ENCODE measurements around the gene OBP2A.
"Not testable (repeated sequence)": the region's sequence is repeated elsewhere in the genome, so short reads cannot be mapped to it uniquely, and the experiment has no call there.

OBP2A gene

DNA sequence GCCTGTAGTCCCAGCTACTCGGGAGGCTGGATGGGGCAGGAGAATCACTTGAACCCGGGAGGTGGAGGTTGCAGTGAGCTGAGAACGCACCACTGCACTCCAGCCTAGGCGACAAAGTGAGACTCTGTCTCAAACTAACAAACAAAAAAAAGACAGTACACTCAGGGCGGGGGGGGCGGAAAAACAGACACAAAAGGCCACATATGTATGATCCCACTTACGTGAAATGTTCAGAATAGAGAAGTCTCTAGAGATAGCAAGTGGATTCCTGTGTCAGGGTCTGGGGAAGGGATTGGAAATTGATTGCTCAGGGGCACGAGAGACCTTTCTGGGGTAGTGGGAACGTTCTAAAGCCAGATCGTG, 33.7 kb upstream of the OBP2A start:
- DNase-seq (ENCODE audit: low read depth): no peak

DNA sequence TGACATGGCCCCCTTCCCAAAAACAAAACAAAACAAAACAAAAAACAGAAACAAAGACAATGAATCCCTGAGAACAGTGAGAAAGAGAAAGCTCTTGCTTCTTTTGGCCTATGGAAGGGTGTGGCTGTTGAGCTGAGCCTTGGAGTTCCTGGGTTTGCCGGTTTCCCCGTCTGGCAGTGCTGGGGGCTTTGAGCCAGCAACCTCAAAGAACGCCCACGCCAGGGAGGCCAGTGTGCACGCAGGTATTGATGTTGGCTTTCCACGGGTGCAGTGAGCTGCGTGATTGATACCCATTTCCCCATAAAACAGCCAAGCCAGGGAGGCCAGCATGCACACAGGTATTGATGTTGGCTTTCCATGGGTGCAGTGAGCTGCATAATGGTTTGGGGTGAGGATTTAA, 33.0 kb upstream of the OBP2A start:
- no peak for DNase-seq (ENCODE audit: low read depth)

DNA sequence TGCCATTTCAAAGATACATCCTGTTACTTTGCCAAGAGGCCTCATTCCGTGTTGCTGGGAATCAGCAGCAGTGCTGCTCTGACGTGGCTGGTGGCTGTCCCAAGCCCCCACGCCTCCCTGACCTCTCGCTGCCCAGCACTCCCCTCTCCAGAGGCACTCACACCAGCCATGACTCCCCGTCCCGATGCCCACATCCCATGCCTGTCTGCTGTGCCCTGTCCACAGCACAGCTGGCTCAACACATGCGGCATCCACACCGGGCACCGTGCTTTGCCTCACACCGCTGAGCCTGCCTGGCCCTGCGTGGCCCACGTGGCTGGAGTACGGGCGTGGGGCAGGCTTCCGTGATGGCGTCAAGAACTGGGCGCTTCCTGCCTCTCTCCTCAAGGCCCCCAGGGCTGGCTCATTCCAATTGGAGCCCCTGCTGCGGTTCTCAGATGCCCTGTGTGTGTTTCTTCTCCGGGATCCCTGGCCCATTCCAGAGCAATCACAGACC, 32.5 kb upstream of the OBP2A start:
- DNase-seq (ENCODE audit: low read depth): no peak

DNA sequence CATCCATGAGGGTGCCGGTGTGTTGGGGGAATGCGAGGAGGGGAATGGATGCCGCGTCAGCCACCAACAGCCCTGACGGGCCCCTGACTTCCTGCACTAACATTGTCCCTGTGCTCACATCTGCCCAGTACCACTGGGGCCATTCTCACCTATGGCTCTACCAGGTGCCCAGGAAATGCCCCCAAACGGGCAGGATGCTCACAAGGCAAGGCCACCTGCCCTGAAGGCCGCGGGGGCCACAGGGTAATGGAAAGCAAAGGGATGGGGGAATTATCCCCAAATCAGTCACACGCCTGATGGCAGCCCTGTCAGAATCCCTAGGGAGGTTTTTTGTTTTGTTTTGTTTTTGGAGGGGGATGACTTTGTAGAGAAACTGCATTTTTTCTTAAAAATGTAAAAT, 32.0 kb upstream of the OBP2A start:
- DNase-seq (ENCODE audit: low read depth): not testable (repeated sequence)

DNA sequence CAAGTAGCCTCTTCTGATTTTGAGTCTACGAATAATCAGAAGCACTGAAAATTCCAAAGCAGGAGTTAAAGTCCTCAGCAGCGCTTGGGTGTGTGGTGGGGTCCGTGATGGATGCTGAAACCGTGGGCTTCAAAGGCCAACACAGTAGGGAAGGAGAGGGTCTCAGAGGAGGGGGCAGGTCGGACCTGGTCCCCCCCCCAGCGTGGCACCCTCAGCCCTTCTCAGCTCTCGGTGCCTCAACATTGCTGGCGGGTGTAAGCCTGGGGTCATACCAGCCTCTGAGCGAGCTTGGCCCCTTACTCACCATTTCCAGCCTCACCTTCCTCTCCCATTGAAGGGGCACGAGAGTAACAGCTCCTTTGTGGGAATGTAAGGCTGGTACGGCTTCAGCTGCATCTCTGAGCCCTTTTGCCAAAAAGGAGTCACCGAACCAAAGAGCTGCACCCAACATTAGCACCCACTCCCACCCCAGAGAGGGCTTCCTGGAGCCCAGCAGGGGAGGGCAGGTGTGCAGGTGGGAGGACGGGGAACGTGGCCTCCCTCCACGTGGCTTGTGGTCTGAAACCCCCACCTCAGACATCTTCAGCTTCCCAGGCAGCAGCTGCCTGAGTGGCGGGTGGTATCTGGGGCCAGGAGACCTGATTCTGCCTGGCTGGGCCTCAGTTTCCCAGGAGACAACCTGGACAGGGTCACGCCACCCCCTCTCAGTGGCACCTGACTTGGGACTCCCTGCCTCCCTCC, 31.4 kb upstream of the OBP2A start:
- no peak for DNase-seq (ENCODE audit: low read depth)

DNA sequence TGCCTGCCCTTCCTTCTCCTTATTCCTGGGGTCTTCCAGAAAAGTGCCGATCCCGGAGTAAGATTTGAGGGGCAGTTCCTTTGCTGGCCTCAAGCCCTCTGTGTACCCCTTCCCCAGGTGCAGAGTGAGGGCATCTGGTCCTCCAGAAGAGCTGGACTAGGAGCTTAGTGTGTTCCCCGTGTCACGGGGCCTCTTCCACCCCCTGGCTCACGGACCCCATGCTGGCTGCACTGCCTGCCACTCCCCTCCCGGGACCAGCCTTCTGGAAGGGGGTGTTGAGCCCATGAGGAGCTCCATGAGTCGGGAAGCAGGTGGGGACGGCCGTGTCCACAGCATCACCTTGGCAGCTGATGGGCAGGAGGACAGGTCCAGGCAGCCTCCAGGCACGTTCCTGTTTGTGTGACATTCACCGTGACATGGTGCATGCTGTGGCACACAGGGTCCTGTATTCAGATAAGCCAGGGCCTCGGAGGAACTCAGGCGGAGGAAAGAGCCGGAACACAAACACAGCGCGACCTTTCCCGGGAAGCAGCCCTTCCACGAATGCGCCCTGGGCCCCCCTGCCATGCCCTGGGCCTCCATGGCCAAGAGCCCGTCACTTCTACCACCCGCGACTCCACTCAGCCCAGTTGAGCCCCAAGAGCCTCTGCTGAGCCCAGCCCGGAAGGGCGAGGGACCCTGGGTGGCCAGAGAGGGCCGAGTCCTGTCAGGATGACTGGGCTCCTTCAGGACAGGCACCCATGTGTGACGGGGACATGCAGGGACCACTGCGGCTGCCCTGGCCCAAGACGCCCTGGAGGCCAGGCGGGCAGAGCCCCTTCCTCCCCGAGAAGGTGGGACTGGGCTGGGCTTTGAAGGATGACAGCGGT, 30.6 kb upstream of the OBP2A start:
- DNase-seq (ENCODE audit: low read depth): no peak

DNA sequence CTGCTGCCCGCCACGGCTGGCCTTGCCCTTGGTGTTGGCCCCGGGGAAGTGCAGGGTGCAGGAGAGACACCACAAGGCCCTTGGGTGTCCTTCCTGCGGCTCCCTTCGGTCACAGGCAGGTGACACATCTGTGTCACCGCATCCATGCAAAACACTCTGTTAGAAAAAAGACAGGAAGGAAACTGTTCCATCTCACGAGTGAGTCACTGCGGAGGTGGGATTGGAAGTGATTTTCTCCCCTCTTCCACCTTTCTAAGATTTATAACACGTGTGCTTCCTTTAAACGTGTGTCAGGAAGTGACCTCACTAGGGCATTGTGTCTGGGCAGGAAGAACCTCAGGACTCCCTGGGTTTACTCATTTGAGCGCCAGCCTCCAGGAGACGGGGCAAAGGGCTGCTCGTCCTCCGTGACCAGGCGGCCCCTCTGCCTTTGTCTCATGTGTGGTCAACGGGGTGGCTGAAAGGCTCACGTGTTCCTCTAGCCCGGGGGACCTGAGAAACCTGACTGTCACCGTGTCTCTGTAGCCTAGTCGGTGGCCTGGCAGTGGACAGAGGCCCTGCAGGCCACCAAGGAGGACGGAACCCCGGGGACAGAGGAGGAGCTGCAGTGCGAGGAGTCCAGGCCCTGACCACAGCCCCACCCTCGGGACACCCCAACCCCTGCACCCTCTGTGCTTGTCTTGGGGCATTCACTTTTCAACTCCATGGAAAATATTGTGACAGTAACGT, 29.6 kb upstream of the OBP2A start:
- DNase-seq (ENCODE audit: low read depth): no peak

DNA sequence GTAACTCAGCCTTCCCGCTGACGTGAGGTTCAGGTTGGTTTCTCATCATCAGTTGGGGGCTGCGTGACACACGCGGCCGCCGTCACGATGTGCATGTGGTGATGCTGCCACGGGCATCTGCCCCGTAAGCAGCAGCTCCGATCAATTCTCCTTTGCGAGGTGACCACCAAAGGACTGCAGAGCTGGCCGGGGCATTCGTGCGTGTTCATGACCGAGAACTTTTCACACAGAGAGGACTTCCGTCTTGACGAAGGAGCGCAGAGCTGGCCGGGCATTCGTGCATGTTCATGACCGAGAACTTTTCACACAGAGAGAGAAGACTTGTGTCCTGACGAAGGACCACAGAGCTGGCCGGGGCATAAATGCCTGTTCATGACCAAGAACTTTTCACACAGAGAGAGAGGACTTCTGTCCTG, 28.5 kb upstream of the OBP2A start:
- no peak for DNase-seq (ENCODE audit: low read depth)

DNA sequence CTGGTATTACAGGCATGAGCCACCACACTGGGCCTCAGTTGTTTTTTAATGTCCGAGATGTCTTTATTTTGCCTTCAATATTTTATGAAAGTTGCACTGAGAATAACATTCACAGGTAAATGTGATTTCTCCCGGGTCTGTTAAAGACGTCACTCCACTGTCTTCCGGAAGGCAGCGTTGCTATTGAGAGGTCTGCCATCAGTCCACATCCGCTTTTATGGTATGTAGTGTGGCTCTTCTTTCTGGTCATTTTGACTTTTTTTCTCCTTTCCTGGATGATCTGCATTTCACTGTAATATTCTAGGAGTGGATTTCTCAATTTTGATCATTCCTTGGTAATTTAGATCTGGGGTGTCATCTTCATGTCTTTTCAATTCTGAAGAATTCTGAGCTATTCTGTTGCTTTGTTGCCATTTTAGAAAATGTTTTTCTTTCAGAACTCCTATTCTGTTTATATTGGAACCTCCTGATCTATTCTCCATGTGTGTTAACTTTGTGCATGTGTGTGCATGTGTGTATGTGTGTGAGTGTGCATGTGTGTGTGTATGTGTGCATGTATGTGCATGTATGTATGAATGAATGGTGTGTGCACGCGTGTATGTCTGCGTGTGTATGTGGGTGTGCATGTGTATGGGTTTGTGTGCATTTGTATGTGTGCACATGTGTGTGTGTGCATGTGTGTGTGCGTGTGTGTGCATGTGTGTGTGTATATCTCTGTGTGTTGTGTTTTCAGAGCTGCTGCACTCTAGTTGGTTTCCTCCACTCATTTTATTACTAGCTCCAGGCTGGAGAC, 26.6 kb upstream of the OBP2A start:
- no peak for DNase-seq (ENCODE audit: low read depth)

DNA sequence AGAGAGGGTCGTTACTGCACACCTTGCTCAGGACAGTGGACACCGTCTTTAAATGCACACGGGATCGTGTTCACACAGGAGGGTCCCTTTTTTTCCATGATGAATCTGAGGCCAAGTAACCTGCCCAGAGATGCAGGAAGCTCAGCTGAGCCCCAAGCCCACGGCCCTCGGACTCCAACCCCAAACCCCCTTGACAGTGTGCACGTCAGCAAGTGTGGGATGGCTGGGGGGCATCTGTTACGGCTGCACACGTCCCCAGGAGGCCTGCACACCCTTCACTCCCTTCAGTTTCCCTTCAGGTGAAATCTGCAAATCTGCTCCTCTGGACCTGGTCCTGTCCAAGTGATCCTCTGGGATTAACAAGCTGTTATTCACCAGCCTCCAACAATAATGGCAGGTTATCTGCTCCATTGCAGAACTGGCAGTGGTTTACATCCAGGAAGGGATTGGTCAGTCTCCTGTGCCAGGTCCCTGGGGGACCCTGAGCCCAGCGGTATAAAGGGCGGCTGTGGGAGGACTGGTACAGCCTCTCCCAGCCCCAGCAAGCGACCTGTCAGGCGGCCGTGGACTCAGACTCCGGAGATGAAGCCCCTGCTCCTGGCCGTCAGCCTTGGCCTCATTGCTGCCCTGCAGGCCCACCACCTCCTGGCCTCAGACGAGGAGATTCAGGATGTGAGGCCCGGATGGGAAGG, 24.9 kb upstream of the OBP2A start, which contains the start of gene LCN1:
LCN1 (plus strand) TSS at position 525 of the 692 bp plus-strand sequence; CDS start at position 583, 58 bp downstream.
- DNase-seq (ENCODE audit: low read depth): no peak

DNA sequence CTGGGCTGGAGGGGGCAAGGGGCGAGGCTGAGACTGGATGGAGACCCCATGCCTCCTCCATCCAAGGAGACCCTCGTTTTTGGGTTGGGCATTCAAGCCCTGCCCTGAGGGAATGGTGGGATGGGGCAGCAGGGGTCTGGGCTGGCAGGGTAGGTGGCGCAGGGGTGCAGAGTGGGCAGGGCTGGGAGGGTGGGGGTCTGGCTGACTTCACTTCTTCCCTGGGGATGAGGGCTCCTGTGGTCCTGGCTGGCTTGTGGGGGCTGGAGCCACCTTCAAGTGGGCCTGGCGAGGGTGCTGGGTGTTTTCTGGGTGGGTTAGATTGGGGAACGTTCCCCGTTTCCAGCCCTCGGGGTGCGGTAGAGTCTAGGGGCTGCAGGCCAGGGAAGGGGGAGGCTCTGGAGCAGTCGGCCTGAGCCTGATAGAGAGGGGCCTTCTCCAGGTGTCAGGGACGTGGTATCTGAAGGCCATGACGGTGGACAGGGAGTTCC, 24.3 kb upstream of the OBP2A start:
- no peak for DNase-seq (ENCODE audit: low read depth)

DNA sequence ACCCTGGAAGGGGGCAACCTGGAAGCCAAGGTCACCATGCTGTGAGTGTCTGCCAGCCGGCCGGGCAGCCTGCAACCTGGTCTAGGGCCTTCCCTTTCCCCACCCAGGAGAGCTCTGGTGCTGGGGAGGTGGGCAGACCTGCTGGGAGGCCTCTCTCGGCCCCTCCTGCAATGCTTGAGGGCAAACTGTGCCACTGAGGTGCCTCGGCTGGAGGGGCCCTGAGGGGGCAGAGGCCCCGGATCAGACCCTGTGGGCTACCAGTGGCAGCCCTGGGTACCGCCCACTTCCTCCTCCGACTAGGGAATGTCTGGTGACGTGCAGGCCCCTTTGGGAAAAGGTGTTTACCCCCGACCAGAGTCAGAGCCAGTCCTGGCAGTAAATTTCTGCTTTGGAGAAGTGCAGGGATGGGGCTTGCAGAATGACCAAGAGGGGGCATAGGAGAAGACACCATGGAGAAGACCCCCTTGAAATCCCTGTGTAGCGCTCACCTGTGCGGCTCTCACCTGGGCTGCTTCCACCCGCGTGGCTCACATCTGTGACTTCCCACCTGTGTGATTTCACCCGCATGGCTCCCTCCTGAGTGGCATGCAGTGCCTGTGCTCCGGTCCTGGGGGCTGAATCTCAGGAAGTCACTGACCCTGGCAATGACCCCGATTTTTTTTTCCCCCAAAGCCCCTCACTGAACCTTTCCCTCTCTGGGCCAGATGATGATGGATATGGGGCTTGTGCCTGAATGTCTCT, 23.6 kb upstream of the OBP2A start:
- no peak for DNase-seq (ENCODE audit: low read depth)

DNA sequence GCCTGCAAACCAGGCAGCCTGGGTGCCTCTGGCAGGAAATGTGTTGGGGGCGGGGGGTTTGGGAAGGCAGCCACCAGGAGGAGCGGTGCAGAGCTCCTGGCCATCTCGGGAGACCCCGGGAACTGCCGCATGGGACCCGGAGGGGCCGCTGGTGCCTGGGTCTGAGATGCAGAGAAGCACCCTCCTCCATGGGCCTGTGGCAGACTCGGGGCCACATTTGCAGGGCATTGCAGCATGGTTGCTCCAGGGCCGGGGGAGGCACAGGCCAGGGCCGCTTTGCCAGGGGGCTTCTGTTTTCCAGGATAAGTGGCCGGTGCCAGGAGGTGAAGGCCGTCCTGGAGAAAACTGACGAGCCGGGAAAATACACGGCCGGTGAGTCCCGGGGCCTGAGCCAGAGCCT, 23.0 kb upstream of the OBP2A start:
- no peak for DNase-seq (ENCODE audit: low read depth)

DNA sequence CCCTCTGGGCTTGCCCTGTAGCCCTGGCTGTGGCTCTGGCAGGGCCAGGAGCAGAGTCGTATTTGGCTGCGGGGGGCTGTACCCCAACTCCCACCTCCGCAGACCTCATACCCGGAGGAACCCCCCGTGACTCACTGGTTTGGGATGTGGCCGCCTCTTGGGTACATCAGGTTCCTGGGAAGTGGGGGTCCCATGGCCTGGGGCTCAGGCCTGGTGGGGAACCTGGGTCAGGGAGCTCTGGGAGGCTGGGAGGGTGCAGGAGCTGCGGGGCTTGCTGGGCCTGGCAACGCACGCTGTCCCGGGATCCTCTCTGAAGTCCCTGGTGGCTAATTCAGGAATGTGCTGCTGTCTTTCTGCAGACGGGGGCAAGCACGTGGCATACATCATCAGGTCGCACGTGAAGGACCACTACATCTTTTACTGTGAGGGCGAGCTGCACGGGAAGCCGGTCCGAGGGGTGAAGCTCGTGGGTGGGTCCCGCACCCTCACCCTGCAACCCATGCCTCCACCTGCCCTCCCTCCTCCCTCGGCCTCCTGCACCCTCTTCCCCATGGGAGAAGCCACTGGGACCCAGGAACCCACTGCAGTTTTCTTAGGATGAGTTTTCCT, 22.3 kb upstream of the OBP2A start:
- no peak for DNase-seq (ENCODE audit: low read depth)

DNA sequence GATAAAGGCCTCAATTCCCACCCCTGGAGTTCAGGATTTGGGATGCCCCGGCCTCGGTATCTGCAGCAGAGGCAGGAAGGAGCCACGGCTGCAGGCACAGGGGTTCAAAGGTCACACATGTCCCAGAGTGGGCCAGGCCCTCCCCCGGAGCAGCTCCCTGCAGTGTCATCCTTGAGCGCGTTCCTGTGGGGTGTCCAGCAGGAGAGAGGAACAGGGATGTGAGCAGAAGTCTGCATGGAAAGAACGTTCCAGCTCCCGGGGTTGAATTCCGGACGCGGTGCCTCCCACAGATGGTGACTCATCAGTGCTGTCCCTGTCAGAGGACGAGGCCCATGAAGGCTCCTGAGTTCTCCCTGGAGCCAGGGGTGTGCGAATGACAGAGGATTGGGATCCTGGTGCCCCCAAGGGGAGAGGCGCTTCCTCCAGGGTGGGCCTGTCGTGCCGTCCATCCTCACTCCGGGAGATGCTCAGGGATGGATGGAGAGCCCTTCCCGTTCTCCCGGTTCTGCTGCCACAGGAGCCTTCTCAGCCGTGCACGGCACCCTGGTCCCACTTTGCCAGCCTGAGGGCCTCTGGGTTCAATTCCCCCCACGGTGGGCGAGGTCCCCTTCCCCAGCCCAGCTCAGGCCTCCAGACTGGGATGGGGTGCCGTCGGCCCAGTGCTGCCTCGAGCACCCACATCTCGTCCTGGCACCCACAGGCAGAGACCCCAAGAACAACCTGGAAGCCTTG, 21.6 kb upstream of the OBP2A start:
- DNase-seq (ENCODE audit: low read depth): no peak

DNA sequence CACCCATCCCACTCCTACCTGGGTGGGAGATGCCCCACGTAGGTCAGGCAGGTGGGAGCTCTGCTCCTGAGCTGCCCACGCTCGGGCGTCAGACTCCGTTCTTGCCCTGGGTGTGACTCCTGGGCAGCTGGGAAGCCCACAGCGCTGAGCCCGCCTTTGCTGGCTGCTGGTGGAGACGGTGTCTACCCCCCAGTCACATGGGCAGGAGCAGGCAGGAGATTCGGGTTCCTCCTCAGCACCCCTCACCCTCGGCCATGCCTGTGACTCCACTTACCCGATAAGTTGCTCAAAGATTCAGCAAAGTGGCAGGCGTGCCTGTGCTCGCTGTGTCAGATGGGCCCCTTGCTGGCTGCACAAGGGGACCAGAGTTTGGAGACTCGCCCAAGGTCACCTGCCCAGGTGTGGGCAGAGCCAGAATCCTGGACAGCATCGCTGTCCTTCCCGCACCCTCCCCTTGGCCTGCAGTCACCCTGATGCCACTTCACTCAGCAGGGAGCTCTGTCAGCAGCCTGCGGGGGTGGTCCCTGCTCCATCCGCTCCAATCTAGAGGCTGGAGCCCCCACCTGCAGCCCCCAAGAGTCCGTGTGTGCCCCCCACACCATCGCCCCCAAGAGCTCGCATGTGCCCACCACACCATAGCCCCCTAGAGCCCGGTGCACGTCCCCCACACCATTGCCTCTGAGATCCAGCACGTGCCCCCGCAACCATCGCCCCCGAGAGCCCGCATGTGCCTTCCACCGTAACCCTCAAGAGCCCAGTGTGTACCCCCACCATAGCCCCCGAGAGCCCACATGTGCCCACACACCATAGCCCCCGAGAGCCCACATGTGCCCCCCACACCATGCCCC, 20.5 kb upstream of the OBP2A start:
- no peak for DNase-seq (ENCODE audit: low read depth)

DNA sequence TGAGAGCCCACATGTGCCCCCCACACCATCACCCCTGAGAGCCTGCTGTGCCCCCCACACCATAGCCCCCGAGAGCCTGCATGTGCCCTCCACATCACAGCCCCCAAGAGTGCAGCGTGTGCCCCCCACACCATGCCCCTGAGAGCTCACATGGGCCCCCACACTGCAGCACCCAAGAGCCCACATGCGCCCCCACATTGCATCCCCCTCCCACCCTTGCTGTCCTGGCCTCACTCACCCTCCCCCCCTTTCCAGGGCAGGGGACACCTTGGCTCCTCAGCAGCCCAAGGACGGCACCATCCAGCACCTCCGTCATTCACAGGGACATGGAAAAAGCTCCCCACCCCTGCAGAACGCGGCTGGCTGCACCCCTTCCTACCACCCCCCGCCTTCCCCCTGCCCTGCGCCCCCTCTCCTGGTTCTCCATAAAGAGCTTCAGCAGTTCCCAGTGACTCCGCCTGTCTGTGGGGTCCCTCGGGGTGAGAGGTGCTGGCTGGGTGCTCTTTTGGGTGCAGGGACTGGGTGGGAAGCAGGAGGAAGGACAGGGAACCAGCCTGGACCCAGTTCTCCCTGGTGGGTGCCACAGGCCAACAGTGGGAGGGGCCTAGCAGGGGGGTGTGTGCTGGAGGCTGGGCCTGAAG, 19.7 kb upstream of the OBP2A start:
- DNase-seq (ENCODE audit: low read depth): no peak

Measured in amniotic epithelial cell (primary cell).